K562 (cell line): ENCODE results near the gene SLC43A1. TPM values are rescaled to one million over a fixed set of nuclear protein-coding genes. Genes with fewer than 3 reads are reported as not detected.

Experiments used
- FOXK1 ChIP-seq: sonication (generic); formaldehyde crosslinking; IDR thresholded peaks from 2 replicates; pipeline ENCODE4 v1.8.0; 2022; ENCODE audit warnings: missing genetic modification reagents, mild to moderate bottlenecking, borderline replicate concordance
- PCBP1 ChIP-seq: fragments of 200-400 bp; formaldehyde crosslinking; IDR thresholded peaks from 2 replicates; pipeline ENCODE4 v1.6.1; 2018; ENCODE audit warnings: mild to moderate bottlenecking, low read depth, low read length; ENCODE audit not compliant: poor library complexity, severe bottlenecking
- TEAD4 ChIP-seq, 2 experiments: sonication (generic) in 1 of 2; formaldehyde crosslinking in 1 of 2; IDR thresholded peaks; 2 replicates each; pipeline versions ENCODE4 v1.6.1 to v1.8.0; 2012 to 2022; ENCODE audit warnings: borderline replicate concordance in 1 of 2, inconsistent platforms in 1 of 2, low read length in 1 of 2, mild to moderate bottlenecking in 1 of 2, missing genetic modification reagents in 1 of 2
- polyA plus RNA-seq, 8 experiments: library from polyadenylated mRNA; depleted of rRNA in 4 of 8; stranded (reverse) in 5 of 8; unstranded in 3 of 8; fragments of >200 nt; fragmentation: Nextera tagmentation in 2 of 8; fragmentation: Illumina TruSeq in 1 of 8; extraction: Ambion mirVana in 2 of 8; extraction: Trizol in 1 of 8; gene quantifications; 2 replicates each; pipeline versions ENCODE4 v1.2.1 to v1.2.3, GENCODE V29; 2011 to 2014; ENCODE audit warnings: inconsistent platforms in 1 of 8, missing spikeins in 1 of 8
- total RNA-seq, 7 experiments: library from RNA; depleted of rRNA in 6 of 7; stranded (reverse); fragments of >200 nt in 6 of 7; fragmentation: Illumina TruSeq in 2 of 7; extraction: Trizol in 2 of 7; gene quantifications; 2 replicates each; pipeline versions ENCODE4 v1.2.1 to v1.2.3, GENCODE V29; 2011 to 2021; ENCODE audit warnings: low replicate concordance in 1 of 7
- TF ChIP-seq, protein P1 (sequence below): fragments of 450-650 bp; IDR thresholded peaks from 2 replicates; pipeline ENCODE4 v1.6.1; 2016
- TF ChIP-seq, protein P2 (sequence below), 2 experiments: fragments of 450-650 bp; IDR thresholded peaks; 2 replicates each; pipeline ENCODE4 v1.6.1; 2018; ENCODE audit warnings: mild to moderate bottlenecking in 2 of 2, low read depth in 1 of 2; ENCODE audit not compliant: partially characterized antibody in 2 of 2

SLC43A1 gene
- total and polyA plus RNA-seq, 9 of the 15 experiments (the other 6 are each of a cell fraction or from before 2014, with no cell fraction given): 2.6 to 41.8 (median 24.6) TPM

DNA sequence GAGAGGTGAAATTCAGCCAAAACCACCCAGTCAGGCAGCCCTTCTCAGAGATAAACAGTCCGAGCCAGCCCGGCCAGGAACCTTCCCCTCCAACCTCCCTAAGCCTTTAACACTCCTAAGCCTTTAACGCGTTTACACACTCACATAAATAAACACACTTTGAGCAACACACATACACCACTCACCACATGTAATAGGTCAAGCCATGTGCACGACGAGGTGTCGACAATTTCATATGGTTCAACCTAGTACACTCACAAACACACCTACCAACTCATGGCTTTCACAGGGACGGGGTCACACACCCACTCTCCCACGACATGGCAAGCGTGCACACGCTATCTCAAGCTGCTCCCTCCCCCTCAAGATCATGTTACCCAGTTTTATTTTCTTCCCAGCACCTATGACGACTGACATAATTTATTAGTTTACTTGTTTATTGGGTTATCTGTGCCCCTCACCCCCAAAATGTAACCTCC lies 15.5 kb downstream of the SLC43A1 start (continued):
- TF ChIP-seq, protein P1, sequence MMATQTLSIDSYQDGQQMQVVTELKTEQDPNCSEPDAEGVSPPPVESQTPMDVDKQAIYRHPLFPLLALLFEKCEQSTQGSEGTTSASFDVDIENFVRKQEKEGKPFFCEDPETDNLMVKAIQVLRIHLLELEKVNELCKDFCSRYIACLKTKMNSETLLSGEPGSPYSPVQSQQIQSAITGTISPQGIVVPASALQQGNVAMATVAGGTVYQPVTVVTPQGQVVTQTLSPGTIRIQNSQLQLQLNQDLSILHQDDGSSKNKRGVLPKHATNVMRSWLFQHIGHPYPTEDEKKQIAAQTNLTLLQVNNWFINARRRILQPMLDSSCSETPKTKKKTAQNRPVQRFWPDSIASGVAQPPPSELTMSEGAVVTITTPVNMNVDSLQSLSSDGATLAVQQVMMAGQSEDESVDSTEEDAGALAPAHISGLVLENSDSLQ: peak; percentile 43; the same call in 1 of the 2 replicates
- peak; percentile 7; the same call in 1 of the 2 replicates for TF ChIP-seq TEAD4 (IDR thresholded peaks at IDR 0.05; ENCODE audit: low read length)
- no peak for TF ChIP-seq TEAD4 (CRISPR knock-in tag; IDR thresholded peaks at IDR 0.05; ENCODE audit: borderline replicate concordance)
- TF ChIP-seq, protein P2, sequence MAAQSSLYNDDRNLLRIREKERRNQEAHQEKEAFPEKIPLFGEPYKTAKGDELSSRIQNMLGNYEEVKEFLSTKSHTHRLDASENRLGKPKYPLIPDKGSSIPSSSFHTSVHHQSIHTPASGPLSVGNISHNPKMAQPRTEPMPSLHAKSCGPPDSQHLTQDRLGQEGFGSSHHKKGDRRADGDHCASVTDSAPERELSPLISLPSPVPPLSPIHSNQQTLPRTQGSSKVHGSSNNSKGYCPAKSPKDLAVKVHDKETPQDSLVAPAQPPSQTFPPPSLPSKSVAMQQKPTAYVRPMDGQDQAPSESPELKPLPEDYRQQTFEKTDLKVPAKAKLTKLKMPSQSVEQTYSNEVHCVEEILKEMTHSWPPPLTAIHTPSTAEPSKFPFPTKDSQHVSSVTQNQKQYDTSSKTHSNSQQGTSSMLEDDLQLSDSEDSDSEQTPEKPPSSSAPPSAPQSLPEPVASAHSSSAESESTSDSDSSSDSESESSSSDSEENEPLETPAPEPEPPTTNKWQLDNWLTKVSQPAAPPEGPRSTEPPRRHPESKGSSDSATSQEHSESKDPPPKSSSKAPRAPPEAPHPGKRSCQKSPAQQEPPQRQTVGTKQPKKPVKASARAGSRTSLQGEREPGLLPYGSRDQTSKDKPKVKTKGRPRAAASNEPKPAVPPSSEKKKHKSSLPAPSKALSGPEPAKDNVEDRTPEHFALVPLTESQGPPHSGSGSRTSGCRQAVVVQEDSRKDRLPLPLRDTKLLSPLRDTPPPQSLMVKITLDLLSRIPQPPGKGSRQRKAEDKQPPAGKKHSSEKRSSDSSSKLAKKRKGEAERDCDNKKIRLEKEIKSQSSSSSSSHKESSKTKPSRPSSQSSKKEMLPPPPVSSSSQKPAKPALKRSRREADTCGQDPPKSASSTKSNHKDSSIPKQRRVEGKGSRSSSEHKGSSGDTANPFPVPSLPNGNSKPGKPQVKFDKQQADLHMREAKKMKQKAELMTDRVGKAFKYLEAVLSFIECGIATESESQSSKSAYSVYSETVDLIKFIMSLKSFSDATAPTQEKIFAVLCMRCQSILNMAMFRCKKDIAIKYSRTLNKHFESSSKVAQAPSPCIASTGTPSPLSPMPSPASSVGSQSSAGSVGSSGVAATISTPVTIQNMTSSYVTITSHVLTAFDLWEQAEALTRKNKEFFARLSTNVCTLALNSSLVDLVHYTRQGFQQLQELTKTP (IDR thresholded peaks at IDR 0.05; ENCODE audit: low read depth in 1 of 2, partially characterized antibody in 2 of 2): peak in 1 of 2 experiments; percentile 25
- no peak for TF ChIP-seq PCBP1
- TF ChIP-seq FOXK1: 0 out of 2 replicates have a peak, but pooled peaks have one; percentile 48
